ENCODE measurements around the gene COG7. TPM values are rescaled to one million over a fixed set of nuclear protein-coding genes. Genes with fewer than 3 reads are reported as not detected.

COG7 gene
- total RNA-seq, 1 experiment from 2014 or later: 22.6 TPM

- no peak for DNase-seq (ENCODE audit: low spot score)
- no peak overlapping the region for H3K4me3 Mint-ChIP-seq
- CTCF ChIA-PET: interaction anchor here (0.5 to 1.5 kb wide), 4 partner anchors 8 to 97 kb away, joined by 3 to 7 read pairs (median 4); no protein-coding TSS in a partner anchor
- peaks cover 46% of the 10 kb centered on the region for H3K4me1 Mint-ChIP-seq
- H3K9me3 Mint-ChIP-seq: no peaks in the 10 kb centered on the region
- peak overlapping the region; percentile 32; the same call in 1 of the 2 replicates for H3K27ac Mint-ChIP-seq
- POLR2A ChIA-PET: no interaction called here
- TF ChIP-seq ZNF121 (CRISPR knock-in tag; IDR thresholded peaks at IDR 0.05) (0 out of 2 replicates have a peak, but pooled peaks have one; percentile 53), AFF4 (CRISPR knock-in tag; IDR thresholded peaks at IDR 0.05; ENCODE audit: borderline replicate concordance) (no peak)
- no peak for ATAC-seq
- peaks cover 8% of the 10 kb centered on the region for H3K36me3 Mint-ChIP-seq
- no peaks in the 10 kb centered on the region for H3K27me3 Mint-ChIP-seq (ENCODE audit: low read depth)
Observed at GRCh38 chr16:23500212-23500861, 47.3 kb upstream of the COG7 start.

GRCh38 chr16:23499801-23500200, 46.8 kb upstream of the COG7 start:
- DNase-seq (ENCODE audit: low spot score) (peak; percentile 52), ATAC-seq (peak; percentile 80)
- Mint-ChIP-seq H3K4me3 (no peak overlapping the region), H3K9me3 (no peaks in the 10 kb centered on the region), H3K4me1 (peaks cover 41% of the 10 kb centered on the region), H3K27me3 (ENCODE audit: low read depth) (no peaks in the 10 kb centered on the region), H3K27ac (no peak overlapping the region), H3K36me3 (peaks cover 13% of the 10 kb centered on the region)
- peak; percentile 64 for TF ChIP-seq USF2 (CRISPR knock-in tag; IDR thresholded peaks at IDR 0.05)
- TF ChIP-seq ZNF281 (CRISPR knock-in tag; IDR thresholded peaks at IDR 0.05): no peak
- TF ChIP-seq TCF7 (CRISPR knock-in tag; IDR thresholded peaks at IDR 0.05; ENCODE audit: low read depth): no peak
- TF ChIP-seq USF1 (CRISPR knock-in tag; IDR thresholded peaks at IDR 0.05): peak; percentile 48; the same call in 1 of the 2 replicates
- POLR2A ChIA-PET: no interaction called here
- CTCF ChIA-PET: interaction anchor here (0.7 to 1.5 kb wide), 2 partner anchors 64 to 97 kb away, joined by 4 to 7 read pairs; no protein-coding TSS in a partner anchor

- H3K27me3 Mint-ChIP-seq (ENCODE audit: low read depth): no peaks in the 10 kb centered on the region
- peak overlapping the region; percentile 30 for H3K27ac Mint-ChIP-seq
- CTCF ChIA-PET: interaction anchor here (1.1 kb wide), 1 partner anchor 63 kb away, joined by 3 read pairs; no protein-coding TSS in a partner anchor
- no peak overlapping the region for H3K4me3 Mint-ChIP-seq
- ATAC-seq (no peak), DNase-seq (ENCODE audit: low spot score) (no peak)
- POLR2A ChIA-PET: no interaction called here
- peaks cover 34% of the 10 kb centered on the region for H3K4me1 Mint-ChIP-seq
- peaks cover 16% of the 10 kb centered on the region for H3K36me3 Mint-ChIP-seq
- H3K9me3 Mint-ChIP-seq: no peaks in the 10 kb centered on the region
- TF ChIP-seq SOX15 (CRISPR knock-in tag; IDR thresholded peaks at IDR 0.05) (no peak), ZNF263 (CRISPR knock-in tag; IDR thresholded peaks at IDR 0.05; ENCODE audit: low read depth) (no peak), RORB (CRISPR knock-in tag; IDR thresholded peaks at IDR 0.05) (no peak), ZNF396 (CRISPR knock-in tag; IDR thresholded peaks at IDR 0.05; ENCODE audit: borderline replicate concordance) (no peak), IRF2 (CRISPR knock-in tag; IDR thresholded peaks at IDR 0.05; ENCODE audit: borderline replicate concordance, low read depth) (no peak), AFF4 (CRISPR knock-in tag; IDR thresholded peaks at IDR 0.05; ENCODE audit: borderline replicate concordance) (no peak), FOXK1 (CRISPR knock-in tag; IDR thresholded peaks at IDR 0.05) (no peak), ZNF416 (CRISPR knock-in tag; IDR thresholded peaks at IDR 0.05) (no peak), TP53 (CRISPR knock-in tag; IDR thresholded peaks at IDR 0.05) (no peak), ATF1 (CRISPR knock-in tag; IDR thresholded peaks at IDR 0.05) (no peak), ZNF512 (CRISPR knock-in tag; IDR thresholded peaks at IDR 0.05; ENCODE audit: borderline replicate concordance) (no peak), SP1 (CRISPR knock-in tag; conservative IDR thresholded peaks at IDR 0.05) (no peak)
Observed at GRCh38 chr16:23498863-23499262, 45.9 kb upstream of the COG7 start.
